K562 (cell line): ENCODE results near the gene BEST3. TPM values are rescaled to one million over a fixed set of nuclear protein-coding genes. Genes with fewer than 3 reads are reported as not detected.

Source experiments
- CAMTA2 ChIP-seq: fragments of 250-450 bp; sonication (Bioruptor Pico); conservative IDR thresholded peaks from 2 replicates; pipeline ENCODE4 v1.5.1; 2022
- ERF ChIP-seq: fragments of 450-650 bp; formaldehyde crosslinking; IDR thresholded peaks from 2 replicates; pipeline ENCODE4 v1.4.0; 2020; ENCODE audit warnings: mild to moderate bottlenecking, mixed read lengths
- FOXA1 ChIP-seq: fragments of 450-650 bp; IDR thresholded peaks from 2 replicates; pipeline ENCODE4 v1.6.1; 2016; ENCODE audit warnings: mild to moderate bottlenecking, borderline replicate concordance
- HDAC1 ChIP-seq, 2 experiments: fragments of 450-650 bp; IDR thresholded peaks; 2 replicates each; pipeline ENCODE4 v1.6.1; 2016 to 2017; ENCODE audit warnings: inconsistent platforms in 1 of 2, mild to moderate bottlenecking in 1 of 2, moderate library complexity in 1 of 2
- HNRNPL ChIP-seq: fragments of 200-400 bp; formaldehyde crosslinking; IDR thresholded peaks from 2 replicates; pipeline ENCODE4 v1.6.1; 2017; ENCODE audit warnings: low read depth, mild to moderate bottlenecking, low read length
- MEIS2 ChIP-seq: fragments of 450-650 bp; IDR thresholded peaks from 2 replicates; pipeline ENCODE4 v1.6.1; 2014; ENCODE audit warnings: mild to moderate bottlenecking; ENCODE audit not compliant: partially characterized antibody
- NR3C1 ChIP-seq: sonication (generic); formaldehyde crosslinking; IDR thresholded peaks from 2 replicates; pipeline ENCODE4 v1.8.1; 2022; ENCODE audit warnings: missing genetic modification reagents
- SIN3B ChIP-seq: fragments of 450-650 bp; IDR thresholded peaks from 2 replicates; pipeline ENCODE4 v1.6.1; 2017; ENCODE audit warnings: low read depth, mild to moderate bottlenecking, moderate library complexity
- SMARCA5 ChIP-seq: fragments of 450-650 bp; IDR thresholded peaks from 2 replicates; pipeline ENCODE4 v1.6.1; 2016
- TRIM28 ChIP-seq: fragments of 450-650 bp; IDR thresholded peaks from 2 replicates; pipeline ENCODE4 v1.6.1; 2017
- ZNF174 ChIP-seq: fragments of 250-450 bp; sonication (Bioruptor Pico); IDR thresholded peaks from 2 replicates; pipeline ENCODE4 v1.4.0; 2020; ENCODE audit warnings: mild to moderate bottlenecking
- ZNF212 ChIP-seq: fragments of 450-650 bp; formaldehyde crosslinking; IDR thresholded peaks from 2 replicates; pipeline ENCODE4 v1.4.0; 2020; ENCODE audit warnings: mild to moderate bottlenecking
- ZNF23 ChIP-seq: fragments of 250-450 bp; sonication (Bioruptor Pico); IDR thresholded peaks from 2 replicates; pipeline ENCODE4 v1.4.0; 2020; ENCODE audit warnings: mild to moderate bottlenecking
- ZNF324 ChIP-seq: fragments of 250-450 bp; sonication (Bioruptor Pico); IDR thresholded peaks from 2 replicates; pipeline ENCODE4 v1.4.0; 2020; ENCODE audit warnings: mild to moderate bottlenecking
- ZNF407 ChIP-seq: fragments of 450-650 bp; IDR thresholded peaks from 2 replicates; pipeline ENCODE4 v1.6.1; 2016; ENCODE audit warnings: low read depth
- ZNF431 ChIP-seq: sonication (generic); formaldehyde crosslinking; IDR thresholded peaks from 2 replicates; pipeline ENCODE4 v1.8.0; 2022; ENCODE audit warnings: mild to moderate bottlenecking, missing genetic modification reagents
- ZNF561 ChIP-seq: fragments of 450-650 bp; formaldehyde crosslinking; conservative IDR thresholded peaks from 2 replicates; pipeline ENCODE4 v1.4.0; 2020; ENCODE audit warnings: mild to moderate bottlenecking, moderate library complexity
- polyA plus RNA-seq, 8 experiments: library from polyadenylated mRNA; depleted of rRNA in 4 of 8; stranded (reverse) in 5 of 8; unstranded in 3 of 8; fragments of >200 nt; fragmentation: Nextera tagmentation in 2 of 8; fragmentation: Illumina TruSeq in 1 of 8; extraction: Ambion mirVana in 2 of 8; extraction: Trizol in 1 of 8; gene quantifications; 2 replicates each; pipeline versions ENCODE4 v1.2.1 to v1.2.3, GENCODE V29; 2011 to 2014; ENCODE audit warnings: inconsistent platforms in 1 of 8, missing spikeins in 1 of 8
- total RNA-seq, 7 experiments: library from RNA; depleted of rRNA in 6 of 7; stranded (reverse); fragments of >200 nt in 6 of 7; fragmentation: Illumina TruSeq in 2 of 7; extraction: Trizol in 2 of 7; gene quantifications; 2 replicates each; pipeline versions ENCODE4 v1.2.1 to v1.2.3, GENCODE V29; 2011 to 2021; ENCODE audit warnings: low replicate concordance in 1 of 7
- TF ChIP-seq, protein P1 (sequence below): fragments of 250-450 bp; sonication (Bioruptor Pico); IDR thresholded peaks from 2 replicates; pipeline ENCODE4 v1.9.0; 2021; ENCODE audit warnings: mild to moderate bottlenecking
- TF ChIP-seq, protein P2 (sequence below): fragments of 450-650 bp; IDR thresholded peaks from 2 replicates; pipeline ENCODE4 v1.6.1; 2018; ENCODE audit warnings: mild to moderate bottlenecking, low read depth; ENCODE audit not compliant: partially characterized antibody
- TF ChIP-seq, protein P3 (sequence below): fragments of 250-450 bp; sonication (Bioruptor Pico); IDR thresholded peaks from 2 replicates; pipeline ENCODE4 v1.5.0; 2022; ENCODE audit warnings: mild to moderate bottlenecking

The BEST3 gene
- total and polyA plus RNA-seq, 9 of the 15 experiments (the other 6 are each of a cell fraction or from before 2014, with no cell fraction given), result 0.15 TPM; not detected in 8

DNA sequence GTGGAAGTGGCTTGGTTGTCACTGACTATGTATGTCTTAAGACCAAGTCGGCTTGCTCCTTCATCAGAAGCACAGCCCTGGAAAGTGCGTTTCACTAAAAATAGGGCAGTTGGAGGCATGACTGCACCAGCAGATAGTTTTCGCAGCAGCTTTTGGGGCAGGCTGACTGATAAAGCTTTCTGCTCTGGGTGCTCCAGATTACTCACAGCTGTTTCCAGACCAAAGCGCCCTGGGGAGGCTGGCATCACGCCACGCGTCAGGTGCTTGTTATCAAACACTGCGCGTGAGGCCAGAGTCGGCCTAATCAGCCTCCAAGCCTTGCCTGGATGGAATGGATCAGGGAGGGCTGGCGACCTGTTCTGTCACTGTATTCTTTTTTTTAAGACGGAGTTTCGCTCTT lies 75.1 kb downstream of the BEST3 start (continued):
- TF ChIP-seq SIN3B, result no peak
- no peak for TF ChIP-seq ZNF212 (CRISPR knock-in tag)
- no peak for TF ChIP-seq FOXA1
- no peak for TF ChIP-seq ZNF431 (CRISPR knock-in tag)
- TF ChIP-seq, protein P1, sequence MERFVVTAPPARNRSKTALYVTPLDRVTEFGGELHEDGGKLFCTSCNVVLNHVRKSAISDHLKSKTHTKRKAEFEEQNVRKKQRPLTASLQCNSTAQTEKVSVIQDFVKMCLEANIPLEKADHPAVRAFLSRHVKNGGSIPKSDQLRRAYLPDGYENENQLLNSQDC (CRISPR knock-in tag), result no peak; the same call in 1 of the 2 replicates
- TF ChIP-seq SMARCA5, result no peak
- no peak for TF ChIP-seq ZNF561
- TF ChIP-seq ZNF407, result no peak
- peak; percentile 68 to 89; a peak in 3 of 4 replicates for TF ChIP-seq HDAC1 (IDR thresholded peaks at IDR 0.05)
- TF ChIP-seq ZNF23 (CRISPR knock-in tag), result no peak
- TF ChIP-seq ERF, result peak; percentile 96
- TF ChIP-seq TRIM28, result peak; percentile 75
- TF ChIP-seq, protein P2, sequence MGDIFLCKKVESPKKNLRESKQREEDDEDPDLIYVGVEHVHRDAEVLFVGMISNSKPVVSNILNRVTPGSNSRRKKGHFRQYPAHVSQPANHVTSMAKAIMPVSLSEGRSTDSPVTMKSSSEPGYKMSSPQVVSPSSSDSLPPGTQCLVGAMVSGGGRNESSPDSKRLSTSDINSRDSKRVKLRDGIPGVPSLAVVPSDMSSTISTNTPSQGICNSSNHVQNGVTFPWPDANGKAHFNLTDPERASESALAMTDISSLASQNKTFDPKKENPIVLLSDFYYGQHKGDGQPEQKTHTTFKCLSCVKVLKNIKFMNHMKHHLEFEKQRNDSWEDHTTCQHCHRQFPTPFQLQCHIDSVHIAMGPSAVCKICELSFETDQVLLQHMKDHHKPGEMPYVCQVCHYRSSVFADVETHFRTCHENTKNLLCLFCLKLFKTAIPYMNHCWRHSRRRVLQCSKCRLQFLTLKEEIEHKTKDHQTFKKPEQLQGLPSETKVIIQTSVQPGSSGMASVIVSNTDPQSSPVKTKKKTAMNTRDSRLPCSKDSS, result no peak
- no peak for TF ChIP-seq ZNF174
- no peak for TF ChIP-seq NR3C1
- TF ChIP-seq CAMTA2, result no peak
- TF ChIP-seq, protein P3, sequence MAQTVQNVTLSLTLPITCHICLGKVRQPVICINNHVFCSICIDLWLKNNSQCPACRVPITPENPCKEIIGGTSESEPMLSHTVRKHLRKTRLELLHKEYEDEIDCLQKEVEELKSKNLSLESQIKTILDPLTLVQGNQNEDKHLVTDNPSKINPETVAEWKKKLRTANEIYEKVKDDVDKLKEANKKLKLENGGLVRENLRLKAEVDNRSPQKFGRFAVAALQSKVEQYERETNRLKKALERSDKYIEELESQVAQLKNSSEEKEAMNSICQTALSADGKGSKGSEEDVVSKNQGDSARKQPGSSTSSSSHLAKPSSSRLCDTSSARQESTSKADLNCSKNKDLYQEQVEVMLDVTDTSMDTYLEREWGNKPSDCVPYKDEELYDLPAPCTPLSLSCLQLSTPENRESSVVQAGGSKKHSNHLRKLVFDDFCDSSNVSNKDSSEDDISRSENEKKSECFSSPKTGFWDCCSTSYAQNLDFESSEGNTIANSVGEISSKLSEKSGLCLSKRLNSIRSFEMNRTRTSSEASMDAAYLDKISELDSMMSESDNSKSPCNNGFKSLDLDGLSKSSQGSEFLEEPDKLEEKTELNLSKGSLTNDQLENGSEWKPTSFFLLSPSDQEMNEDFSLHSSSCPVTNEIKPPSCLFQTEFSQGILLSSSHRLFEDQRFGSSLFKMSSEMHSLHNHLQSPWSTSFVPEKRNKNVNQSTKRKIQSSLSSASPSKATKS, result no peak
- peak; percentile 55 for TF ChIP-seq MEIS2
- no peak for TF ChIP-seq ZNF324 (CRISPR knock-in tag)
- TF ChIP-seq HNRNPL, result no peak
